ENCODE data around the gene WIZ. TPM values are rescaled to one million over a fixed set of nuclear protein-coding genes. Genes with fewer than 3 reads are reported as not detected.
A peak's percentile ranks its signal among the peaks of the same experiment; 100 is the strongest.

Gene WIZ
- total RNA-seq, 4 donors from 2014 or later: 23.0 to 48.5 (median 29.6) TPM

GRCh38 chr19:15469513-15470297 lies 19.9 kb upstream of the WIZ start:
- peaks cover 0 to 7% of the 10 kb centered on the region in 2 donors for H3K4me1 ChIP-seq
- 3 to 5% methylated on average over 11 to 36 of the region's 65 CpGs for WGBS, 2 donors
- intact Hi-C loops (cut with DNase I): no loop called here
- H3K27ac ChIP-seq: no peak overlapping the region
- H3K4me3 ChIP-seq (replicated peaks in 1 of 3): peak overlapping the region in 1 of 3 donors; percentile 12
- H3K27me3 ChIP-seq: peaks cover 13% of the 10 kb centered on the region
- no peak for DNase-seq
- TF ChIP-seq CTCF (IDR thresholded peaks at IDR 0.05) (no peak), POLR2A (IDR thresholded peaks at IDR 0.05) (no peak)
- H3K36me3 ChIP-seq: no peaks in the 10 kb centered on the region
- H3K9me3 ChIP-seq: no peaks in the 10 kb centered on the region

GRCh38 chr19:15468675-15469512 lies 19.1 kb upstream of the WIZ start:
- 58 to 67% methylated on average over 10 to 12 of the region's 12 CpGs for WGBS, 2 donors
- Histone ChIP-seq H3K27me3 (peaks cover 13% of the 10 kb centered on the region), H3K27ac (no peak overlapping the region), H3K4me3 (replicated peaks in 1 of 3) (no peak overlapping the region), H3K4me1 (peaks cover 0 to 7% of the 10 kb centered on the region in 2 donors), H3K36me3 (no peaks in the 10 kb centered on the region), H3K9me3 (no peaks in the 10 kb centered on the region)
- no peak for DNase-seq
- no peak for TF ChIP-seq POLR2A (IDR thresholded peaks at IDR 0.05)
- no peak for TF ChIP-seq CTCF (IDR thresholded peaks at IDR 0.05)
- intact Hi-C loops (cut with DNase I): no loop called here

GRCh38 chr19:15467734-15468214 lies 18.0 kb upstream of the WIZ start:
- Histone ChIP-seq H3K4me3 (replicated peaks in 1 of 3) (no peak overlapping the region), H3K27ac (no peak overlapping the region), H3K27me3 (peaks cover 13% of the 10 kb centered on the region), H3K36me3 (no peaks in the 10 kb centered on the region), H3K9me3 (no peaks in the 10 kb centered on the region), H3K4me1 (peaks cover 0 to 7% of the 10 kb centered on the region in 2 donors)
- WGBS, 2 donors: 73 to 79% methylated on average over 6 of the region's 6 CpGs
- no peak for TF ChIP-seq POLR2A (IDR thresholded peaks at IDR 0.05)
- intact Hi-C loops (cut with DNase I): no loop called here
- DNase-seq: no peak

- no peaks in the 10 kb centered on the region for H3K9me3 ChIP-seq
- intact Hi-C loops (cut with DNase I): no loop called here
- no peaks in the 10 kb centered on the region for H3K36me3 ChIP-seq
- TF ChIP-seq CTCF (IDR thresholded peaks at IDR 0.05): no peak
- TF ChIP-seq POLR2A (IDR thresholded peaks at IDR 0.05): no peak
- no peak overlapping the region for H3K27ac ChIP-seq
- peaks cover 13% of the 10 kb centered on the region for H3K27me3 ChIP-seq
- no peak for DNase-seq
- H3K4me1 ChIP-seq: peaks cover 0 to 7% of the 10 kb centered on the region in 2 donors
- 47 to 57% methylated on average over 8 of the region's 8 CpGs for WGBS, 2 donors
- no peak overlapping the region for H3K4me3 ChIP-seq (replicated peaks in 1 of 3)
Observed at GRCh38 chr19:15466851-15467733, 17.3 kb upstream of the WIZ start.
